Stimulated activated CD4-positive, alpha-beta T cell treated with anti-CD3 and anti-CD28 coated beads, TNF-alpha, amount 100 ng/mL, for 1 hour (primary cell): ENCODE data around the gene GOLGA7B.
"Not testable (repeated sequence)": the region's sequence is repeated elsewhere in the genome, so short reads cannot be mapped to it uniquely, and the experiment has no call there.

ENCODE experiments used
- DNase-seq, 3 donors: peaks; one replicate each; pipeline ENCODE4 v3.0.0-alpha.2; 2020; ENCODE audit warnings: low read depth in 3 of 3, low spot score in 1 of 3

Gene GOLGA7B

GRCh38 chr10:97830064-97830463, 19.6 kb upstream of the GOLGA7B start:
- DNase-seq = no peak

GRCh38 chr10:97831259-97831658, 18.4 kb upstream of the GOLGA7B start:
- no peak for DNase-seq

GRCh38 chr10:97836446-97836845, 13.2 kb upstream of the GOLGA7B start:
- DNase-seq = no peak

GRCh38 chr10:97838091-97838490, 11.6 kb upstream of the GOLGA7B start:
- no peak for DNase-seq

- not testable (repeated sequence) for DNase-seq
These were observed 8.5 kb upstream of the GOLGA7B start for GRCh38 chr10:97841166-97841565.

- not testable (repeated sequence) for DNase-seq
These were observed 7.5 kb upstream of the GOLGA7B start for GRCh38 chr10:97842114-97842513.

- DNase-seq = no peak
These were observed 6.9 kb upstream of the GOLGA7B start for GRCh38 chr10:97842656-97843280.

GRCh38 chr10:97843281-97843671, 6.4 kb upstream of the GOLGA7B start:
- no peak for DNase-seq

GRCh38 chr10:97843972-97844371, 5.7 kb upstream of the GOLGA7B start:
- not testable (repeated sequence) for DNase-seq

- no peak for DNase-seq
These were observed 5.0 kb upstream of the GOLGA7B start for GRCh38 chr10:97844678-97845077.

GRCh38 chr10:97849103-97849686, 448 bp upstream of the GOLGA7B start:
- DNase-seq = no peak

GRCh38 chr10:97850446-97850845, 803 bp downstream of the GOLGA7B start:
- no peak for DNase-seq

- no peak for DNase-seq
These were observed 1.8 kb downstream of the GOLGA7B start for GRCh38 chr10:97851341-97852001.

- no peak for DNase-seq
These were observed 2.6 kb downstream of the GOLGA7B start for GRCh38 chr10:97852277-97852676.

GRCh38 chr10:97852840-97853405, 3.3 kb downstream of the GOLGA7B start:
- DNase-seq = no peak

- DNase-seq = no peak
These were observed 5.1 kb downstream of the GOLGA7B start for GRCh38 chr10:97854743-97855142.

- DNase-seq = no peak
These were observed 8.4 kb downstream of the GOLGA7B start for GRCh38 chr10:97858001-97858439.

- no peak for DNase-seq
These were observed 11.6 kb downstream of the GOLGA7B start for GRCh38 chr10:97861097-97861750.

- no peak for DNase-seq
These were observed 12.3 kb downstream of the GOLGA7B start for GRCh38 chr10:97861924-97862323.

GRCh38 chr10:97863808-97864207, 14.2 kb downstream of the GOLGA7B start:
- DNase-seq = no peak

GRCh38 chr10:97865488-97865887, 15.8 kb downstream of the GOLGA7B start:
- no peak for DNase-seq
